K562 (cell line): Measurements from ENCODE around the gene ZNF8. TPM values are rescaled to one million over a fixed set of nuclear protein-coding genes. Genes with fewer than 3 reads are reported as not detected.

Experiments
- BRD4 ChIP-seq: fragments of 200-600 bp; sonication (generic); IDR thresholded peaks from 2 replicates; pipeline ENCODE4 v1.6.1; 2017; ENCODE audit warnings: inconsistent platforms
- ERF ChIP-seq: fragments of 450-650 bp; formaldehyde crosslinking; IDR thresholded peaks from 2 replicates; pipeline ENCODE4 v1.4.0; 2020; ENCODE audit warnings: mild to moderate bottlenecking, mixed read lengths
- HEY1 ChIP-seq: fragments of 250-450 bp; sonication (Bioruptor Pico); IDR thresholded peaks from 2 replicates; pipeline ENCODE4 v1.5.0; 2020; ENCODE audit warnings: mild to moderate bottlenecking, moderate library complexity, borderline replicate concordance
- SP2 ChIP-seq: IDR thresholded peaks from 2 replicates; pipeline ENCODE4 v1.6.1; 2011; ENCODE audit warnings: mild to moderate bottlenecking, low read depth, low read length, moderate library complexity; ENCODE audit not compliant: poor library complexity, severe bottlenecking; ENCODE audit errors: extremely low read depth
- ZFP36 ChIP-seq: fragments of 150-350 bp; IDR thresholded peaks from 2 replicates; pipeline ENCODE4 v1.6.1; 2018; ENCODE audit warnings: low read length, low read depth; ENCODE audit not compliant: partially characterized antibody
- ZNF124 ChIP-seq: sonication (generic); formaldehyde crosslinking; IDR thresholded peaks from 2 replicates; pipeline ENCODE4 v1.8.1; 2022; ENCODE audit warnings: missing genetic modification reagents
- ZNF316 ChIP-seq: fragments of 450-650 bp; IDR thresholded peaks from 2 replicates; pipeline ENCODE4 v1.6.1; 2016
- ZNF644 ChIP-seq: fragments of 200-800 bp; sonication (Bioruptor generic); IDR thresholded peaks from 2 replicates; pipeline ENCODE4 v1.6.1; 2016; ENCODE audit warnings: low read depth, missing genetic modification characterization, missing compliant biosample characterization
- ZNF717 ChIP-seq: fragments of 250-450 bp; sonication (Bioruptor Pico); IDR thresholded peaks from 2 replicates; pipeline ENCODE4 v1.5.0; 2021
- polyA plus RNA-seq, 8 experiments: library from polyadenylated mRNA; depleted of rRNA in 4 of 8; stranded (reverse) in 5 of 8; unstranded in 3 of 8; fragments of >200 nt; fragmentation: Nextera tagmentation in 2 of 8; fragmentation: Illumina TruSeq in 1 of 8; extraction: Ambion mirVana in 2 of 8; extraction: Trizol in 1 of 8; gene quantifications; 2 replicates each; pipeline versions ENCODE4 v1.2.1 to v1.2.3, GENCODE V29; 2011 to 2014; ENCODE audit warnings: inconsistent platforms in 1 of 8, missing spikeins in 1 of 8
- total RNA-seq, 7 experiments: library from RNA; depleted of rRNA in 6 of 7; stranded (reverse); fragments of >200 nt in 6 of 7; fragmentation: Illumina TruSeq in 2 of 7; extraction: Trizol in 2 of 7; gene quantifications; 2 replicates each; pipeline versions ENCODE4 v1.2.1 to v1.2.3, GENCODE V29; 2011 to 2021; ENCODE audit warnings: low replicate concordance in 1 of 7
- TF ChIP-seq, protein P1 (sequence below), 2 experiments: fragments of 450-650 bp in 1 of 2; sonication (generic) in 1 of 2; formaldehyde crosslinking in 1 of 2; IDR thresholded peaks; 2 replicates each; pipeline versions ENCODE4 v1.7.1 to v1.9.0; 2016 to 2022; ENCODE audit warnings: inconsistent platforms in 1 of 2, mild to moderate bottlenecking in 1 of 2, missing genetic modification reagents in 1 of 2
- TF ChIP-seq, protein P2 (sequence below): sonication (generic); formaldehyde crosslinking; IDR thresholded peaks from 2 replicates; pipeline ENCODE4 v1.9.0; 2022; ENCODE audit warnings: mild to moderate bottlenecking, missing genetic modification reagents
- TF ChIP-seq, protein P3 (sequence below), 2 experiments: fragments of 250-450 bp in 1 of 2; fragments of 450-650 bp in 1 of 2; sonication (Bioruptor Pico) in 1 of 2; IDR thresholded peaks; 2 replicates each; pipeline versions ENCODE4 v1.6.1 to v1.8.0; 2016 to 2021; ENCODE audit warnings: mild to moderate bottlenecking in 2 of 2, moderate library complexity in 2 of 2, missing compliant biosample characterization in 1 of 2, missing genetic modification characterization in 1 of 2
- TF ChIP-seq, protein P4 (sequence below), 2 experiments: IDR thresholded peaks; 2 replicates each; pipeline ENCODE4 v1.6.1; 2012; ENCODE audit warnings: improper control_type of control experiment in 2 of 2, low read depth in 2 of 2, low read length in 2 of 2, borderline replicate concordance in 1 of 2

The ZNF8 gene
- total and polyA plus RNA-seq, 9 of the 15 experiments (the other 6 are each of a cell fraction or from before 2014, with no cell fraction given): 0.71 to 7.7 (median 4.7) TPM

DNA sequence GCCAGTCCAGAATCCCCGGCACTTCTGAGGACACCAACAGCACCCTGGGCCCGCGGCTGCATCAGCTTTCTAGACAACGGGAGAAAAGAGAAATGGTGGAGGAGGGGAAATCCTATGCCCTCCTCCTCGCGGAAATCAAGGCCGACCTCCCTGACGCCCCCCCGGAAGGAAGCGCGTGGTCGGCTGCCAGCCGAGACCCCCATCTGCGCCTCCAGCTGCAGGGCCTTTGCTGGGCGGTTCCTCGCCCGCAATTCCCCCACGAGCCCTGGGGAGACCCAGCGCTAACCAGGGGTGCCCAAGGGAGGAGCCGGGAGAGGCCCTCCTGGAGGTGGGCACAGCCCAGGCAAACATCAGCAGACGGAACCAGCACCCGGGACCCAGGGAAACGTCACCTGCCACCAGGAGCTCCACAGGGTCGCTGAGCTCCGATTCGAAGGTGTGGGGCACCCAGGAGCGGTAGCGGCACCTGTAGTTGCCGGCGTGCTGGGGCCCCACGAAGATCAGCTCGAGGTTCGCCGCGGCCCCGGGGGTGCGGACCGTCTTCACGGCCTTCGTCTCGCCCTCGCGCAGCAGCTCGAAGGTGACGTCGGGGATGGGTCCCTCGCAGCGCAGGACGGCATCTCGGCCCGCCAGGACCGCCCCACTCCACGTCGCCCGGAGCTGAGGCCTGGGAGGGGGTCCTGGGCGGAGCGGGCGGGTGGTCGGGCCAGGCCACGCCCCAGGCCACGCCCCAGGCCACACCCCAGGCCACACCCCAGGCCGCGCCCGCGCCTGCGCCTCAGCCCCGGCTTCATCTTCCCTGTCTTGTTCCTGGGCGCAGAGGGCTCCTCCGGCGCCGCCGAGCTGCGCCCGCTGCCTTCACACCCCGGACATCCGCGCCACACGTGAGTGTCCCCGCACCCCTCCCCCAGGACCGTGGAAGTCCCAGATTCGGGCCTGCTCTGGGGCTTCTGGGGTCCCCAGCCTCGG lies 68.5 kb downstream of the ZNF8 start (continued):
- TF ChIP-seq, protein P1, sequence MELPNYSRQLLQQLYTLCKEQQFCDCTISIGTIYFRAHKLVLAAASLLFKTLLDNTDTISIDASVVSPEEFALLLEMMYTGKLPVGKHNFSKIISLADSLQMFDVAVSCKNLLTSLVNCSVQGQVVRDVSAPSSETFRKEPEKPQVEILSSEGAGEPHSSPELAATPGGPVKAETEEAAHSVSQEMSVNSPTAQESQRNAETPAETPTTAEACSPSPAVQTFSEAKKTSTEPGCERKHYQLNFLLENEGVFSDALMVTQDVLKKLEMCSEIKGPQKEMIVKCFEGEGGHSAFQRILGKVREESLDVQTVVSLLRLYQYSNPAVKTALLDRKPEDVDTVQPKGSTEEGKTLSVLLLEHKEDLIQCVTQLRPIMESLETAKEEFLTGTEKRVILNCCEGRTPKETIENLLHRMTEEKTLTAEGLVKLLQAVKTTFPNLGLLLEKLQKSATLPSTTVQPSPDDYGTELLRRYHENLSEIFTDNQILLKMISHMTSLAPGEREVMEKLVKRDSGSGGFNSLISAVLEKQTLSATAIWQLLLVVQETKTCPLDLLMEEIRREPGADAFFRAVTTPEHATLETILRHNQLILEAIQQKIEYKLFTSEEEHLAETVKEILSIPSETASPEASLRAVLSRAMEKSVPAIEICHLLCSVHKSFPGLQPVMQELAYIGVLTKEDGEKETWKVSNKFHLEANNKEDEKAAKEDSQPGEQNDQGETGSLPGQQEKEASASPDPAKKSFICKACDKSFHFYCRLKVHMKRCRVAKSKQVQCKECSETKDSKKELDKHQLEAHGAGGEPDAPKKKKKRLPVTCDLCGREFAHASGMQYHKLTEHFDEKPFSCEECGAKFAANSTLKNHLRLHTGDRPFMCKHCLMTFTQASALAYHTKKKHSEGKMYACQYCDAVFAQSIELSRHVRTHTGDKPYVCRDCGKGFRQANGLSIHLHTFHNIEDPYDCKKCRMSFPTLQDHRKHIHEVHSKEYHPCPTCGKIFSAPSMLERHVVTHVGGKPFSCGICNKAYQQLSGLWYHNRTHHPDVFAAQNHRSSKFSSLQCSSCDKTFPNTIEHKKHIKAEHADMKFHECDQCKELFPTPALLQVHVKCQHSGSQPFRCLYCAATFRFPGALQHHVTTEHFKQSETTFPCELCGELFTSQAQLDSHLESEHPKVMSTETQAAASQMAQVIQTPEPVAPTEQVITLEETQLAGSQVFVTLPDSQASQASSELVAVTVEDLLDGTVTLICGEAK (IDR thresholded peaks at IDR 0.05): peak; percentile 24; the same call in 1 of the 2 replicates
- TF ChIP-seq, protein P1 (CRISPR knock-in tag; IDR thresholded peaks at IDR 0.05): no peak
- TF ChIP-seq ZNF124 (CRISPR knock-in tag) (no peak), ZFP36 (no peak), HEY1 (no peak), ZNF717 (CRISPR knock-in tag) (no peak), ZNF316 (no peak), BRD4 (no peak), SP2 (no peak), ZNF644 (tag) (no peak), ERF (no peak)
- TF ChIP-seq, protein P2, sequence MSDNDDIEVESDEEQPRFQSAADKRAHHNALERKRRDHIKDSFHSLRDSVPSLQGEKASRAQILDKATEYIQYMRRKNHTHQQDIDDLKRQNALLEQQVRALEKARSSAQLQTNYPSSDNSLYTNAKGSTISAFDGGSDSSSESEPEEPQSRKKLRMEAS: peak; percentile 56; the same call in 1 of the 2 replicates
- TF ChIP-seq, protein P3, sequence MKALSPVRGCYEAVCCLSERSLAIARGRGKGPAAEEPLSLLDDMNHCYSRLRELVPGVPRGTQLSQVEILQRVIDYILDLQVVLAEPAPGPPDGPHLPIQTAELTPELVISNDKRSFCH (CRISPR knock-in tag; IDR thresholded peaks at IDR 0.05): no peak
- TF ChIP-seq, protein P3 (tag; IDR thresholded peaks at IDR 0.05): 0 out of 2 replicates have a peak, but pooled peaks have one; percentile 59
- TF ChIP-seq, protein P4, sequence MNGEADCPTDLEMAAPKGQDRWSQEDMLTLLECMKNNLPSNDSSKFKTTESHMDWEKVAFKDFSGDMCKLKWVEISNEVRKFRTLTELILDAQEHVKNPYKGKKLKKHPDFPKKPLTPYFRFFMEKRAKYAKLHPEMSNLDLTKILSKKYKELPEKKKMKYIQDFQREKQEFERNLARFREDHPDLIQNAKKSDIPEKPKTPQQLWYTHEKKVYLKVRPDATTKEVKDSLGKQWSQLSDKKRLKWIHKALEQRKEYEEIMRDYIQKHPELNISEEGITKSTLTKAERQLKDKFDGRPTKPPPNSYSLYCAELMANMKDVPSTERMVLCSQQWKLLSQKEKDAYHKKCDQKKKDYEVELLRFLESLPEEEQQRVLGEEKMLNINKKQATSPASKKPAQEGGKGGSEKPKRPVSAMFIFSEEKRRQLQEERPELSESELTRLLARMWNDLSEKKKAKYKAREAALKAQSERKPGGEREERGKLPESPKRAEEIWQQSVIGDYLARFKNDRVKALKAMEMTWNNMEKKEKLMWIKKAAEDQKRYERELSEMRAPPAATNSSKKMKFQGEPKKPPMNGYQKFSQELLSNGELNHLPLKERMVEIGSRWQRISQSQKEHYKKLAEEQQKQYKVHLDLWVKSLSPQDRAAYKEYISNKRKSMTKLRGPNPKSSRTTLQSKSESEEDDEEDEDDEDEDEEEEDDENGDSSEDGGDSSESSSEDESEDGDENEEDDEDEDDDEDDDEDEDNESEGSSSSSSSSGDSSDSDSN (IDR thresholded peaks at IDR 0.05; ENCODE audit: borderline replicate concordance in 1 of 2, low read depth in 2 of 2, low read length in 2 of 2): 0 out of 4 replicates have a peak, but pooled peaks of 1 of the 2 experiments have one; percentile 41
